PC-3 (cell line): ENCODE measurements around the gene TUBGCP2.

Experiments
- CTCF ChIP-seq: fragments of 300-600 bp; sonication (generic); conservative IDR thresholded peaks from 2 replicates; pipeline ENCODE4 v1.5.1; 2017; ENCODE audit warnings: antibody characterized with exemption, low read depth, mild to moderate bottlenecking, low read length
- EZH2 ChIP-seq: fragments of 300-600 bp; sonication (generic); IDR thresholded peaks from one replicate; pipeline ENCODE4 v1.6.1; 2017; ENCODE audit warnings: antibody characterized with exemption, mild to moderate bottlenecking, low read length; ENCODE audit not compliant: unreplicated experiment
- EZH2phosphoT487 ChIP-seq: fragments of 300-600 bp; sonication (generic); IDR thresholded peaks from 2 replicates; pipeline ENCODE4 v1.6.1; 2018; ENCODE audit warnings: mild to moderate bottlenecking, antibody characterized with exemption, low read length, borderline replicate concordance

- TF ChIP-seq CTCF = peak; percentile 84
- no peak for TF ChIP-seq EZH2phosphoT487
- no peak for TF ChIP-seq EZH2
Measured at GRCh38 chr10:133329491-133330202, 21.0 kb upstream of the TUBGCP2 start.
